ENCODE data around the gene AARS2. TPM values are rescaled to one million over a fixed set of nuclear protein-coding genes. Genes with fewer than 3 reads are reported as not detected.

The AARS2 gene
- total and polyA plus RNA-seq, 2 of the 8 experiments (the other 6 are each of a cell fraction or from before 2014, with no cell fraction given): 8.6 to 20.4 TPM

- H3K9ac ChIP-seq (replicated peaks in 1 of 4; ENCODE audit: extremely low read depth in 1 of 4, low read depth in 3 of 4, low read length in 3 of 4): no peak overlapping the region
- no peak overlapping the region for H4K8ac ChIP-seq (ENCODE audit: extremely low read depth, insufficient read depth, low read length)
- no peak overlapping the region for H3K4ac ChIP-seq (replicated peaks; ENCODE audit: insufficient read length, low read depth, low read length)
- no peaks in the 10 kb centered on the region for H3K23me2 ChIP-seq (ENCODE audit: low read depth, low read length)
- no peak overlapping the region for H3K23ac ChIP-seq (ENCODE audit: insufficient read length)
- H3K79me2 ChIP-seq (ENCODE audit: control insufficient read depth in 1 of 2, insufficient read depth in 2 of 2, low read length in 2 of 2): no peaks in the 10 kb centered on the region
- H3K27me3 ChIP-seq (replicated peaks in 1 of 4; ENCODE audit: control insufficient read depth in 3 of 4, extremely low read depth in 1 of 4, insufficient read depth in 3 of 4, low read length in 3 of 4): no peaks in the 10 kb centered on the region; a peak in 1 of 7 replicates
- H2BK12ac ChIP-seq (ENCODE audit: low read depth, low read length): 0 out of 2 replicates have a peak overlapping the region, but pooled peaks have one; percentile 4
- H2BK5ac ChIP-seq (ENCODE audit: low read depth, low read length): no peak overlapping the region
- no peak overlapping the region for H4K91ac ChIP-seq (replicated peaks; ENCODE audit: insufficient read length, low read length)
- ChIA-PET POLR2A (ENCODE audit: partially characterized antibody) (interaction anchor here (0.7 to 8.4 kb wide), 6 partner anchors 19 to 88 kb away, joined by 3 to 41 read pairs (median 4); partner anchors contain the start of genes AARS2 and SLC35B2), CTCF (ENCODE audit: partially characterized antibody) (interaction anchor here (0.8 to 10.2 kb wide), 14 partner anchors 9 to 175 kb away, joined by 3 to 153 read pairs (median 6); partner anchors contain the start of genes AARS2, CAPN11 and TMEM151B)
- no peaks in the 10 kb centered on the region for H4K20me1 ChIP-seq (replicated peaks in 1 of 2; ENCODE audit: control insufficient read depth in 1 of 2, insufficient read depth in 2 of 2, low read length in 2 of 2)
- no peak overlapping the region for H2AK5ac ChIP-seq (ENCODE audit: low read depth, low read length)
- no peak overlapping the region for H3K14ac ChIP-seq (ENCODE audit: insufficient read length)
- WGBS, 2 experiments (ENCODE audit: extremely low coverage in 1 of 2, insufficient coverage in 1 of 2, insufficient read length in 1 of 2, insufficient replicate concordance in 2 of 2, low coverage in 1 of 2, low lambda C conversion rate in 2 of 2, missing lambda C conversion rate in 1 of 2): 86% methylated on average over 11 of the region's 11 CpGs; no CpG with 5 or more reads in 1 of the 2 experiments
- peaks cover 1 to 5% (median 3%) of the 10 kb centered on the region in 4 experiments; a peak in 4 of 7 replicates for H3K4me1 ChIP-seq (replicated peaks in 1 of 4; ENCODE audit: control insufficient read depth in 3 of 4, insufficient read depth in 4 of 4, low read length in 3 of 4)
- no peak overlapping the region for H2BK120ac ChIP-seq (replicated peaks; ENCODE audit: low read depth, low read length)
- no peak for FAIRE-seq
- DNase-seq (ENCODE audit: low read depth in 1 of 2, low spot score in 2 of 2): no peak
- H4K5ac ChIP-seq (ENCODE audit: insufficient read length, low read depth, low read length): no peak overlapping the region
- H2BK20ac ChIP-seq (ENCODE audit: low read length): 0 out of 2 replicates have a peak overlapping the region, but pooled peaks have one; percentile 43
- H3K27ac ChIP-seq (ENCODE audit: low read depth, low read length): no peak overlapping the region
- no peak for TF ChIP-seq RBBP5 (IDR thresholded peaks at IDR 0.05; ENCODE audit: borderline replicate concordance, low read depth, low read length)
- TF ChIP-seq NRF1 (IDR thresholded peaks at IDR 0.05; ENCODE audit: low read depth, low read length): no peak
- no peak for TF ChIP-seq POU5F1 (IDR thresholded peaks at IDR 0.05; ENCODE audit: low read depth, low read length)
- TF ChIP-seq CEBPB (IDR thresholded peaks at IDR 0.05; ENCODE audit: low read depth, low read length): no peak
- TF ChIP-seq CBX8 (IDR thresholded peaks at IDR 0.05; ENCODE audit: borderline replicate concordance, low read depth, low read length): no peak
- TF ChIP-seq NANOG (IDR thresholded peaks at IDR 0.05; ENCODE audit: insufficient read depth, low read depth, low read length, poor library complexity, severe bottlenecking): no peak
- no peak for TF ChIP-seq JUN (IDR thresholded peaks at IDR 0.05; ENCODE audit: low read depth, low read length)
- no peak for TF ChIP-seq CREB1 (IDR thresholded peaks at IDR 0.05)
- no peak for TF ChIP-seq RNF2 (IDR thresholded peaks at IDR 0.05; ENCODE audit: borderline replicate concordance, low read depth, low read length, missing control alignments, poor library complexity, severe bottlenecking)
- no peak for TF ChIP-seq EGR1 (IDR thresholded peaks at IDR 0.05; ENCODE audit: borderline replicate concordance, low read depth, low read length)
- TF ChIP-seq RXRA (IDR thresholded peaks at IDR 0.05; ENCODE audit: insufficient read depth, low read depth, low read length): no peak
- no peak for TF ChIP-seq EP300 (IDR thresholded peaks at IDR 0.05; ENCODE audit: borderline replicate concordance in 1 of 2, low read depth in 2 of 2, low read length in 2 of 2)
- H3K18ac ChIP-seq (ENCODE audit: extremely low read depth, low read length): no peak overlapping the region
- H3K4me2 ChIP-seq (ENCODE audit: insufficient read depth in 1 of 2, low read depth in 2 of 2, low read length in 2 of 2): no peak overlapping the region
- no peaks in the 10 kb centered on the region for H3K9me3 ChIP-seq (ENCODE audit: insufficient read depth in 2 of 2, low read depth in 1 of 2, low read length in 1 of 2)
- peak overlapping the region; percentile 65 for H2BK15ac ChIP-seq (ENCODE audit: low read length)
- no peaks in the 10 kb centered on the region for H3K79me1 ChIP-seq (ENCODE audit: low read depth, low read length)
- H3K4me3 ChIP-seq (ENCODE audit: extremely low read depth in 1 of 4, insufficient read depth in 2 of 4, low read depth in 3 of 4, low read length in 4 of 4): no peak overlapping the region
- no peak overlapping the region for H2AFZ ChIP-seq (ENCODE audit: low read length)
- H3K36me3 ChIP-seq (ENCODE audit: control insufficient read depth in 2 of 4, insufficient read depth in 4 of 4, low read length in 3 of 4): no peaks in the 10 kb centered on the region
- H3K56ac ChIP-seq (replicated peaks; ENCODE audit: insufficient read length, low read depth, low read length): no peak overlapping the region
These were observed 20.2 kb upstream of the AARS2 start for GRCh38 chr6:44333273-44333919.
